Astrocyte (in vitro differentiated cells and primary cell): ENCODE data around the gene CCDC12.

Source experiments
- CTCF ChIP-seq: IDR thresholded peaks from 2 replicates; pipeline ENCODE4 v1.5.1; 2011; ENCODE audit warnings: low read depth, mild to moderate bottlenecking, inconsistent platforms, low read length, moderate library complexity; ENCODE audit not compliant: insufficient read depth
- EZH2 ChIP-seq: IDR thresholded peaks from 2 replicates; pipeline ENCODE4 v1.6.1; 2012; ENCODE audit warnings: mild to moderate bottlenecking, low read length, inconsistent platforms; ENCODE audit not compliant: insufficient read depth

- TF ChIP-seq EZH2 (no peak), CTCF (no peak)
Observed at GRCh38 chr3:46903341-46904302, 72.9 kb downstream of the CCDC12 start.
